ENCODE data around the gene PRKCA.

PRKCA gene

GRCh38 chr17:66799849-66800537, 497.6 kb downstream of the PRKCA start:
- TF ChIP-seq GATA2 (IDR thresholded peaks at IDR 0.05; ENCODE audit: low read depth, low read length), result no peak
- TF ChIP-seq GATA3 (IDR thresholded peaks at IDR 0.05; ENCODE audit: low read depth, low read length), result no peak

- no peak for TF ChIP-seq GATA2 (IDR thresholded peaks at IDR 0.05; ENCODE audit: low read depth, low read length)
- TF ChIP-seq GATA3 (IDR thresholded peaks at IDR 0.05; ENCODE audit: low read depth, low read length), result no peak
Measured at GRCh38 chr17:66803474-66803951, 501.1 kb downstream of the PRKCA start.

GRCh38 chr17:66805567-66805966, 503.2 kb downstream of the PRKCA start:
- TF ChIP-seq GATA3 (IDR thresholded peaks at IDR 0.05; ENCODE audit: low read depth, low read length) (no peak), GATA2 (IDR thresholded peaks at IDR 0.05; ENCODE audit: low read depth, low read length) (no peak)

- TF ChIP-seq GATA3 (IDR thresholded peaks at IDR 0.05; ENCODE audit: low read depth, low read length) (no peak), GATA2 (IDR thresholded peaks at IDR 0.05; ENCODE audit: low read depth, low read length) (no peak)
Measured at GRCh38 chr17:66807182-66807581, 504.8 kb downstream of the PRKCA start.

GRCh38 chr17:66809408-66809807, 507.0 kb downstream of the PRKCA start:
- TF ChIP-seq GATA2 (IDR thresholded peaks at IDR 0.05; ENCODE audit: low read depth, low read length), result no peak
- no peak for TF ChIP-seq GATA3 (IDR thresholded peaks at IDR 0.05; ENCODE audit: low read depth, low read length)

- TF ChIP-seq GATA2 (IDR thresholded peaks at IDR 0.05; ENCODE audit: low read depth, low read length) (no peak), GATA3 (IDR thresholded peaks at IDR 0.05; ENCODE audit: low read depth, low read length) (no peak)
Measured at GRCh38 chr17:66810951-66811682, 508.7 kb downstream of the PRKCA start.

- TF ChIP-seq GATA2 (IDR thresholded peaks at IDR 0.05; ENCODE audit: low read depth, low read length) (no peak), GATA3 (IDR thresholded peaks at IDR 0.05; ENCODE audit: low read depth, low read length) (no peak)
Measured at GRCh38 chr17:66811683-66812054, 509.3 kb downstream of the PRKCA start.

GRCh38 chr17:66812571-66812970, 510.2 kb downstream of the PRKCA start:
- TF ChIP-seq GATA2 (IDR thresholded peaks at IDR 0.05; ENCODE audit: low read depth, low read length), result no peak
- TF ChIP-seq GATA3 (IDR thresholded peaks at IDR 0.05; ENCODE audit: low read depth, low read length), result no peak

- TF ChIP-seq GATA2 (IDR thresholded peaks at IDR 0.05; ENCODE audit: low read depth, low read length) (no peak), GATA3 (IDR thresholded peaks at IDR 0.05; ENCODE audit: low read depth, low read length) (no peak)
Measured at GRCh38 chr17:66813296-66813695, 510.9 kb downstream of the PRKCA start.

GRCh38 chr17:66814026-66814425, 511.6 kb downstream of the PRKCA start:
- TF ChIP-seq GATA2 (IDR thresholded peaks at IDR 0.05; ENCODE audit: low read depth, low read length) (no peak), GATA3 (IDR thresholded peaks at IDR 0.05; ENCODE audit: low read depth, low read length) (no peak)

- TF ChIP-seq GATA2 (IDR thresholded peaks at IDR 0.05; ENCODE audit: low read depth, low read length), result no peak
- no peak for TF ChIP-seq GATA3 (IDR thresholded peaks at IDR 0.05; ENCODE audit: low read depth, low read length)
Measured at GRCh38 chr17:66814570-66814969, 512.2 kb downstream of the PRKCA start.

GRCh38 chr17:66817750-66818149, 515.3 kb downstream of the PRKCA start:
- TF ChIP-seq GATA3 (IDR thresholded peaks at IDR 0.05; ENCODE audit: low read depth, low read length) (no peak), GATA2 (IDR thresholded peaks at IDR 0.05; ENCODE audit: low read depth, low read length) (no peak)

GRCh38 chr17:66819466-66819865, 517.1 kb downstream of the PRKCA start:
- TF ChIP-seq GATA2 (IDR thresholded peaks at IDR 0.05; ENCODE audit: low read depth, low read length), result no peak
- no peak for TF ChIP-seq GATA3 (IDR thresholded peaks at IDR 0.05; ENCODE audit: low read depth, low read length)

GRCh38 chr17:66822009-66822408, 519.6 kb downstream of the PRKCA start:
- no peak for TF ChIP-seq GATA2 (IDR thresholded peaks at IDR 0.05; ENCODE audit: low read depth, low read length)

- TF ChIP-seq GATA2 (IDR thresholded peaks at IDR 0.05; ENCODE audit: low read depth, low read length) (no peak), GATA3 (IDR thresholded peaks at IDR 0.05; ENCODE audit: low read depth, low read length) (no peak)
Measured at GRCh38 chr17:66826856-66827255, 524.4 kb downstream of the PRKCA start.

Measured in SH-SY5Y (cell line).